GM21619 (cell line): Measurements from ENCODE around the gene NUP98.
"Not testable (repeated sequence)": the region's sequence is repeated elsewhere in the genome, so short reads cannot be mapped to it uniquely, and the experiment has no call there.

ENCODE experiments used
- ATAC-seq: cut with Tn5 transposase; IDR thresholded peaks from one replicate; pipeline ENCODE4 v1.9.1; 2021; ENCODE audit not compliant: unreplicated experiment

The NUP98 gene

GRCh38 chr11:3827434-3828186, 30.3 kb upstream of the NUP98 start:
- ATAC-seq: no peak

GRCh38 chr11:3826721-3827120, 29.4 kb upstream of the NUP98 start:
- no peak for ATAC-seq

GRCh38 chr11:3825473-3826154, 28.3 kb upstream of the NUP98 start:
- no peak for ATAC-seq

GRCh38 chr11:3824714-3825472, 27.5 kb upstream of the NUP98 start:
- peak; percentile 83 for ATAC-seq

- no peak for ATAC-seq
Measured at GRCh38 chr11:3823762-3824506, 26.6 kb upstream of the NUP98 start.

GRCh38 chr11:3823303-3823702, 25.9 kb upstream of the NUP98 start:
- no peak for ATAC-seq

GRCh38 chr11:3822312-3822711, 25.0 kb upstream of the NUP98 start:
- no peak for ATAC-seq

GRCh38 chr11:3820971-3821370, 23.6 kb upstream of the NUP98 start:
- no peak for ATAC-seq

GRCh38 chr11:3817181-3817800, 19.9 kb upstream of the NUP98 start:
- no peak for ATAC-seq

GRCh38 chr11:3816673-3817072, 19.3 kb upstream of the NUP98 start:
- ATAC-seq: no peak

GRCh38 chr11:3815845-3816244, 18.5 kb upstream of the NUP98 start:
- no peak for ATAC-seq

- ATAC-seq: not testable (repeated sequence)
Measured at GRCh38 chr11:3814832-3815231, 17.5 kb upstream of the NUP98 start.

- ATAC-seq: no peak
Measured at GRCh38 chr11:3810951-3811350, 13.6 kb upstream of the NUP98 start.

GRCh38 chr11:3810446-3810845, 13.1 kb upstream of the NUP98 start:
- no peak for ATAC-seq

GRCh38 chr11:3809624-3809928, 12.2 kb upstream of the NUP98 start:
- ATAC-seq: no peak

- ATAC-seq: peak; percentile 75
Measured at GRCh38 chr11:3808861-3809623, 11.7 kb upstream of the NUP98 start.

GRCh38 chr11:3807909-3808860, 10.8 kb upstream of the NUP98 start, which contains the start of gene PGAP2:
PGAP2 (plus strand) TSS chr11:3808560; CDS start chr11:3811260, 2,700 bp downstream.
- ATAC-seq: peak; percentile 48

- no peak for ATAC-seq
Measured at GRCh38 chr11:3803726-3804495, 6.6 kb upstream of the NUP98 start.
